Neural cell (in vitro differentiated cells): Measurements from ENCODE around the gene KDM4B. TPM values are rescaled to one million over a fixed set of nuclear protein-coding genes. Genes with fewer than 3 reads are reported as not detected.

Experiments
- H2AFZ ChIP-seq: fragments of 200-600, 300-800 bp; sonication (generic), shearing (Covaris generic); 2 replicates; pipeline ENCODE4 v1.6.0; 2014; ENCODE audit warnings: low read depth, mild to moderate bottlenecking, antibody characterized with exemption, low read length, moderate library complexity
- H3F3A ChIP-seq: fragments of 200-600 bp; shearing (Covaris generic); 2 replicates; pipeline ENCODE4 v1.6.1; 2016; ENCODE audit warnings: mild to moderate bottlenecking, moderate library complexity, mixed read lengths, antibody characterized with exemption, low read length; ENCODE audit not compliant: insufficient read depth, poor library complexity, severe bottlenecking
- H3K27ac ChIP-seq: fragments of 200-600, 300-800 bp; sonication (generic), shearing (Covaris generic); 2 replicates; pipeline ENCODE4 v1.5.1; 2014; ENCODE audit warnings: mild to moderate bottlenecking, low read length, moderate library complexity
- H3K27me3 ChIP-seq: fragments of 300-800, 200-600 bp; sonication (generic), shearing (Covaris generic); 2 replicates; pipeline ENCODE4 v1.6.0; 2014; ENCODE audit warnings: mild to moderate bottlenecking, low read depth, low read length, moderate library complexity; ENCODE audit not compliant: insufficient read depth
- H3K36me3 ChIP-seq: fragments of 300-800, 200-600 bp; sonication (generic), shearing (Covaris generic); 2 replicates; pipeline ENCODE4 v1.5.1; 2014; ENCODE audit warnings: mild to moderate bottlenecking, antibody characterized with exemption, low read length, moderate library complexity; ENCODE audit not compliant: insufficient read depth
- H3K4me2 ChIP-seq: fragments of 300-800, 200-600 bp; sonication (generic), shearing (Covaris generic); 2 replicates; pipeline ENCODE4 v1.6.0; 2014; ENCODE audit warnings: mild to moderate bottlenecking, low read length
- H3K4me3 ChIP-seq: fragments of 300-800, 200-600 bp; sonication (generic), shearing (Covaris generic); 2 replicates; pipeline ENCODE4 v1.5.1; 2014; ENCODE audit warnings: mild to moderate bottlenecking, low read length, moderate library complexity
- H3K79me2 ChIP-seq: fragments of 200-600 bp; shearing (Covaris generic); replicated peaks from 2 replicates; pipeline ENCODE4 v1.6.0; 2014; ENCODE audit warnings: mild to moderate bottlenecking, low read length, moderate library complexity; ENCODE audit not compliant: insufficient read depth
- H3K9ac ChIP-seq: fragments of 300-800, 200-600 bp; sonication (generic), shearing (Covaris generic); 2 replicates; pipeline ENCODE4 v1.6.1; 2016; ENCODE audit warnings: mild to moderate bottlenecking, low read length, mixed read lengths
- H3K9me2 ChIP-seq: fragments of 200-600 bp; shearing (Covaris generic); 2 replicates; pipeline ENCODE4 v1.6.1; 2016; ENCODE audit warnings: mild to moderate bottlenecking, low read length, mixed read lengths; ENCODE audit not compliant: insufficient read depth
- H3K9me3 ChIP-seq: fragments of 200-600, 300-800 bp; sonication (generic), shearing (Covaris generic); 2 replicates; pipeline ENCODE4 v1.6.1; 2016; ENCODE audit warnings: mild to moderate bottlenecking, mixed run types, low read length, moderate library complexity, mixed read lengths
- H4K20me1 ChIP-seq: fragments of 200-600 bp; shearing (Covaris generic); 2 replicates; pipeline ENCODE4 v1.6.1; 2016; ENCODE audit warnings: mild to moderate bottlenecking, mixed run types; ENCODE audit not compliant: insufficient read depth
- CTCF ChIP-seq: fragments of 450-650 bp; IDR thresholded peaks from 2 replicates; pipeline ENCODE4 v1.5.1; 2014; ENCODE audit warnings: antibody characterized with exemption, mild to moderate bottlenecking, moderate library complexity; ENCODE audit not compliant: poor library complexity, severe bottlenecking
- EP300 ChIP-seq: fragments of 450-650 bp; conservative IDR thresholded peaks from 2 replicates; pipeline ENCODE4 v1.6.1; 2014; ENCODE audit warnings: antibody characterized with exemption, mild to moderate bottlenecking, moderate library complexity; ENCODE audit not compliant: poor library complexity, severe bottlenecking
- EZH2 ChIP-seq: fragments of 200-600, 300-800 bp; shearing (Covaris generic), sonication (generic); IDR thresholded peaks from 2 replicates; pipeline ENCODE4 v1.6.1; 2014; ENCODE audit warnings: antibody characterized with exemption, low read length, borderline replicate concordance, mild to moderate bottlenecking; ENCODE audit not compliant: insufficient read depth, poor library complexity, severe bottlenecking
- MXI1 ChIP-seq: fragments of 450-650 bp; conservative IDR thresholded peaks from 2 replicates; pipeline ENCODE4 v1.6.1; 2014; ENCODE audit warnings: antibody characterized with exemption, mild to moderate bottlenecking; ENCODE audit not compliant: poor library complexity, severe bottlenecking
- POLR2AphosphoS5 ChIP-seq: IDR thresholded peaks from 2 replicates; pipeline ENCODE4 v1.6.1; 2012
- RAD21 ChIP-seq: fragments of 450-650 bp; conservative IDR thresholded peaks from 2 replicates; pipeline ENCODE4 v1.6.1; 2014; ENCODE audit warnings: antibody characterized with exemption, mild to moderate bottlenecking, moderate library complexity
- REST ChIP-seq: IDR thresholded peaks from 2 replicates; pipeline ENCODE4 v1.6.1; 2012; ENCODE audit warnings: borderline replicate concordance
- SMC3 ChIP-seq: fragments of 450-650 bp; conservative IDR thresholded peaks from 2 replicates; pipeline ENCODE4 v1.6.1; 2014; ENCODE audit warnings: antibody characterized with exemption, mild to moderate bottlenecking, moderate library complexity; ENCODE audit not compliant: poor library complexity
- TAF1 ChIP-seq: IDR thresholded peaks from 2 replicates; pipeline ENCODE4 v1.6.1; 2012; ENCODE audit warnings: low read depth
- polyA plus RNA-seq: library from polyadenylated mRNA; depleted of rRNA; stranded (reverse); fragments of >200 nt; gene quantifications from 2 replicates; pipeline ENCODE4 v1.2.3, GENCODE V29; 2014

KDM4B gene
- polyA plus RNA-seq, 1 donor from 2014 or later = 19.1 TPM

- Histone ChIP-seq H3K4me3 (no peak overlapping the region), H3K9ac (no peak overlapping the region), H3K27me3 (no peaks in the 10 kb centered on the region), H3K27ac (no peak overlapping the region), H3K9me3 (no peaks in the 10 kb centered on the region), H4K20me1 (no peaks in the 10 kb centered on the region), H3K9me2 (no peaks in the 10 kb centered on the region), H2AFZ (no peak overlapping the region), H3K4me2 (no peak overlapping the region), H3K79me2 (peaks cover 53% of the 10 kb centered on the region), H3F3A (no peaks in the 10 kb centered on the region), H3K36me3 (no peaks in the 10 kb centered on the region)
- TF ChIP-seq CTCF = no peak
- TF ChIP-seq RAD21 = no peak
- no peak for TF ChIP-seq EZH2
- TF ChIP-seq EP300 = no peak
- no peak for TF ChIP-seq POLR2AphosphoS5
- TF ChIP-seq MXI1 = no peak
- TF ChIP-seq SMC3 = no peak
- TF ChIP-seq TAF1 = no peak
- no peak for TF ChIP-seq REST
Measured at GRCh38 chr19:5006821-5007220, 37.9 kb downstream of the KDM4B start.

GRCh38 chr19:5011476-5012238 lies 42.7 kb downstream of the KDM4B start:
- Histone ChIP-seq H3K36me3 (no peaks in the 10 kb centered on the region), H3K27ac (no peak overlapping the region), H3K79me2 (peaks cover 52% of the 10 kb centered on the region), H4K20me1 (peaks cover 3% of the 10 kb centered on the region), H3K9me2 (no peaks in the 10 kb centered on the region), H2AFZ (no peak overlapping the region), H3K4me2 (no peak overlapping the region), H3F3A (no peaks in the 10 kb centered on the region), H3K4me3 (no peak overlapping the region), H3K9me3 (no peaks in the 10 kb centered on the region), H3K27me3 (no peaks in the 10 kb centered on the region), H3K9ac (no peak overlapping the region)
- no peak for TF ChIP-seq SMC3
- no peak for TF ChIP-seq CTCF
- TF ChIP-seq TAF1 = no peak
- TF ChIP-seq RAD21 = no peak
- TF ChIP-seq REST = no peak
- TF ChIP-seq EP300 = no peak
- TF ChIP-seq POLR2AphosphoS5 = no peak
- TF ChIP-seq MXI1 = no peak
- TF ChIP-seq EZH2 = no peak
